Chondrocyte (in vitro differentiated cells): ENCODE measurements around the gene BIRC2. TPM values are rescaled to one million over a fixed set of nuclear protein-coding genes. Genes with fewer than 3 reads are reported as not detected.
A peak's percentile ranks its signal among the peaks of the same experiment; 100 is the strongest.

Experiments used
- DNase-seq: peaks from one replicate; pipeline ENCODE4 v3.0.0; 2021; ENCODE audit warnings: mixed read lengths, low spot score
- H3K27ac Mint-ChIP-seq: one replicate; pipeline ENCODE4 v1.8.0; 2021; ENCODE audit warnings: mild to moderate bottlenecking, moderate library complexity, mixed read lengths; ENCODE audit not compliant: unreplicated experiment
- H3K27me3 Mint-ChIP-seq: 2 replicates; pipeline ENCODE4 v1.8.0; 2021; ENCODE audit warnings: low read depth, mixed read lengths
- H3K36me3 Mint-ChIP-seq: 2 replicates; pipeline ENCODE4 v1.8.0; 2021; ENCODE audit warnings: low read depth, mixed read lengths
- H3K4me1 Mint-ChIP-seq: 2 replicates; pipeline ENCODE4 v1.8.0; 2021; ENCODE audit warnings: low read depth, mild to moderate bottlenecking, mixed read lengths
- H3K4me3 Mint-ChIP-seq: one replicate; pipeline ENCODE4 v1.8.0; 2021; ENCODE audit warnings: mild to moderate bottlenecking, moderate library complexity, mixed read lengths; ENCODE audit not compliant: unreplicated experiment
- H3K9me3 Mint-ChIP-seq: 2 replicates; pipeline ENCODE4 v1.8.0; 2021; ENCODE audit warnings: low read depth, mixed read lengths
- total RNA-seq: library from RNA; stranded (reverse); gene quantifications from 3 replicates; pipeline ENCODE4 v1.2.1, GENCODE V29; 2021
- TF ChIP-seq, protein P1 (sequence below): fragments of 200-600 bp; sonication (generic); IDR thresholded peaks from 2 replicates; pipeline ENCODE4 v1.5.0; 2021; ENCODE audit warnings: antibody characterized with exemption, mild to moderate bottlenecking, moderate library complexity

BIRC2 gene
- total RNA-seq, 1 donor from 2014 or later: 43.1 TPM

DNA sequence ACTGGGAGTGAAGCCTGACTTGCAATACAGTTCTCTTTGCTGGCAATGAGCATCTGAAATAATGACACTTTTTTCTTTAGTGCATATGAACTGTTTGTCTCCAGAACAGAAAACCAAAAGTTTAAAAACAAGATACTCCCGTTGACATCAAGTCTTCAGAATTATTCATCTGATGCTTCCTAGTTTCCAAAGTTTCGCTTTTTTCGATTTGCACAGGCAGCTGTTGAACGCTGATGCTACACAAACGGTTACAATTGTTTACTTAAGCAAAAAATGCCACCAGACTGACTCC is 612 bp upstream of the BIRC2 start:
- no peaks in the 10 kb centered on the region for H3K36me3 Mint-ChIP-seq

DNA sequence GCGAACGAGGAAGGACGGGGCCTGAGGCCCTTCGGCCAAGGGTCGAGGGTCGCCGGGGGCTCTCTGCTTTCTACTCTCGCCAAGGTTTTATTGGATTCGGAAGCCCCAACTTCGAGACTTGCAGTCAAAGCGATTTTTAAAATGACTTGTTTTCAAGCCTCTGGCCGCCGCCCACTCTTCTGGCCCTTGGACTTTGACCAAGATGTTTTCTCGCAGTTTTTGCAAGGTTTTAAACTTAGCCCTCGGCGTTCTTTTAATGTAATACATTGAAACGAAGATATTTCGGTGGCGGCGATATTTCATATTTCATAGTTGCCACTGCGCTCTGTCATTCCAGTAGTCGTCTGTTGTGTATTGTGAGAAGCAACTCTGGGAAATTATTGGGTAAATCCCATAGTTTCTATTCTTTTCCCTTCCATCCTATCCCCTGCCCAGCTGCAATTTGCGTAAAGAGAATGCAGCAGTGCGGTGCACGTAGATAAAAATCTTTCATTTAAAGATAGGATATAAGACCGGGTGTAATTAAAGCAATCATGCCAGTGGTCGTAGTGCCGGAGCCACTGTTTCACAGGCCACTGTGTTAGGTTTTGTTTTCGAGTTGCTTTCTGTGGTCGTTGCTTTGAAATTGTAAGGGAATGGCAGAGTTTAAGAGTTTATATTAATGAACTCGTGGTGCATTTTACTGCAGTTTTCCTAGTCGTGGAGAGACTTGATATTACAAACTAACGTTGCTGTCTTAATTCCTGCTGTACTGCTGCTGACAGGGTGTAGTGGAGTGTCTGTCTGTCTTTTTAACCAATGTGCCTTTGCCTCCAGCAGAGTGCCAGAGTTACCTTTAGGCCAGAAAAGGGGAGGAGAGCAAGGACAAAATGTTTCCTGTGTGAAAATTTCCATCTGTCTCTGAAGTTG is 702 bp downstream of the BIRC2 start:
- Mint-ChIP-seq H3K4me1 (peaks cover 54% of the 10 kb centered on the region), H3K27me3 (no peaks in the 10 kb centered on the region), H3K9me3 (no peaks in the 10 kb centered on the region), H3K36me3 (peaks cover 2% of the 10 kb centered on the region), H3K27ac (peak overlapping the region; percentile 98), H3K4me3 (peak overlapping the region; percentile 90)
- TF ChIP-seq, protein P1, sequence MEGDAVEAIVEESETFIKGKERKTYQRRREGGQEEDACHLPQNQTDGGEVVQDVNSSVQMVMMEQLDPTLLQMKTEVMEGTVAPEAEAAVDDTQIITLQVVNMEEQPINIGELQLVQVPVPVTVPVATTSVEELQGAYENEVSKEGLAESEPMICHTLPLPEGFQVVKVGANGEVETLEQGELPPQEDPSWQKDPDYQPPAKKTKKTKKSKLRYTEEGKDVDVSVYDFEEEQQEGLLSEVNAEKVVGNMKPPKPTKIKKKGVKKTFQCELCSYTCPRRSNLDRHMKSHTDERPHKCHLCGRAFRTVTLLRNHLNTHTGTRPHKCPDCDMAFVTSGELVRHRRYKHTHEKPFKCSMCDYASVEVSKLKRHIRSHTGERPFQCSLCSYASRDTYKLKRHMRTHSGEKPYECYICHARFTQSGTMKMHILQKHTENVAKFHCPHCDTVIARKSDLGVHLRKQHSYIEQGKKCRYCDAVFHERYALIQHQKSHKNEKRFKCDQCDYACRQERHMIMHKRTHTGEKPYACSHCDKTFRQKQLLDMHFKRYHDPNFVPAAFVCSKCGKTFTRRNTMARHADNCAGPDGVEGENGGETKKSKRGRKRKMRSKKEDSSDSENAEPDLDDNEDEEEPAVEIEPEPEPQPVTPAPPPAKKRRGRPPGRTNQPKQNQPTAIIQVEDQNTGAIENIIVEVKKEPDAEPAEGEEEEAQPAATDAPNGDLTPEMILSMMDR: no peak
- no peak for DNase-seq

More for the DNA sequence above, 612 bp upstream of the BIRC2 start:
- TF ChIP-seq, protein P1: no peak
- Mint-ChIP-seq H3K27ac (peak overlapping the region; percentile 98), H3K4me3 (peak overlapping the region; percentile 90), H3K9me3 (no peaks in the 10 kb centered on the region), H3K4me1 (peaks cover 55% of the 10 kb centered on the region), H3K27me3 (no peaks in the 10 kb centered on the region)
- no peak for DNase-seq

DNA sequence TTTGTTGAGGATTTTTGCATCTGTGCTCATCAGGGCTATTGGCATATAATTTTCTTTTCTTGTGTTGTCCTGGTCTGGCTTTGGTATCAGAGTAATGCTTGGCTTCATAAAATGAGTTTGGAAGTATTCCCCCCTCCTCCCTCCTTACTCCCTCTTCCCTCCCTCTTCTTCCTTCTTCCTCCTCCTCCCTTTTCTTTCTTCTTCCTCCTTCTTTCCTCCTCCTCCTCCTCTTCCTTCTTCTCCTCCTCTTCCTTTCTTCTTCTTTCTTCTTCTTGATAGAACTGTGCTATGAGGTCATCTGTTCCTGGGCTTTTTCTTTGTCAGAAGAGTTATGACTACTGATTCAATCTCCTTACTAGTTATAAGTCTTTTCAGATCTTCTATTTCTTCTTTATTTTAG is 10.1 kb downstream of the BIRC2 start:
- peaks cover 22% of the 10 kb centered on the region for H3K4me1 Mint-ChIP-seq

DNA sequence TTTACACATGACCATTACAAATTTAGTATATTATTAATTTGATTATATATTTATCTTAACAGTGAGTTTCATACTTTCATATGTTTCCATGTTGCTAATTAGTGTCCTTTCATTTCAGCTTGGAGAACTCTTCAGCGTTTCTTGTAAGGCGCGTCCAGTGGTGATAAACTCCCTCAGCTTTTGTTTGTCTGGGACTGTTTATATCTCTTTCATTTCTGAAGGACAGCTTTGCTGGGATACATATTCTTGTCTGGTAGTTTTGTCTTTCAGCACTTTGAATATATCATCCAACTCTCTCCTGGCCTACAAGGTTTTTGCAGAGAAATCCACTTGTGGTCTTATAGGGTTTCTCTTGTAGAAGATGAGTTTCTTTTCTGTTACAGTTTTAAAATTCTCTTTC is 12.4 kb downstream of the BIRC2 start:
- Mint-ChIP-seq H3K4me1 (peaks cover 22% of the 10 kb centered on the region), H3K4me3 (no peak overlapping the region), H3K9me3 (peaks cover 3% of the 10 kb centered on the region), H3K27ac (no peak overlapping the region), H3K36me3 (peaks cover 40% of the 10 kb centered on the region), H3K27me3 (no peaks in the 10 kb centered on the region)
- TF ChIP-seq, protein P1: no peak
- no peak for DNase-seq

More for the DNA sequence above, 10.1 kb downstream of the BIRC2 start:
- DNase-seq: no peak
- Mint-ChIP-seq H3K27ac (no peak overlapping the region), H3K9me3 (peaks cover 3% of the 10 kb centered on the region), H3K27me3 (no peaks in the 10 kb centered on the region), H3K36me3 (peaks cover 35% of the 10 kb centered on the region), H3K4me3 (no peak overlapping the region)
- TF ChIP-seq, protein P1: no peak

DNA sequence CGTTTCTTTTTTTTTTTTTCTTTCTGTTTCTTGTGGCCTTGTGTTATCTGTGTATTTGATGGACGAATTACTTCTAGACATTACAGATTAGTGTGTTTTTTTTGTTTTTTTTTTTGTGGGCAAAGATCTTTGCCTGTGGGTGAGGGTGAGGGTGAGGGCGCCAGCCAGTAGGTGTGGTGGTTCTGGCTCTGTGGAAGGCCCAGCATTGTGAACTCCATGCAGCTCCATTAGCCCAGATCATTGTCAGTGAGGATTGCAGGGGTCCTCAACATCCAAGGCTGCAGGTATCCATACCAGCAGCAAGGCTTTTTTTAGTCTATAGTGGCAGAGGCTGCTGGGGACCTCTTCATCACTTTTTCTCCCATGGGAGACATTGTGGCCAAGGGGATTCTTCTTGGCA is 13.7 kb downstream of the BIRC2 start:
- Mint-ChIP-seq H3K27ac (no peak overlapping the region), H3K4me3 (no peak overlapping the region), H3K36me3 (peaks cover 42% of the 10 kb centered on the region)

More for the DNA sequence above, 13.7 kb downstream of the BIRC2 start:
- TF ChIP-seq, protein P1: no peak
- Mint-ChIP-seq H3K9me3 (no peaks in the 10 kb centered on the region), H3K4me1 (peaks cover 21% of the 10 kb centered on the region), H3K27me3 (no peaks in the 10 kb centered on the region)
- DNase-seq: no peak
